B cell (primary cell): ENCODE results near the gene OSBPL1A. TPM values are rescaled to one million over a fixed set of nuclear protein-coding genes. Genes with fewer than 3 reads are reported as not detected.

Source experiments
- ATAC-seq: fragments of 200-7000 bp; cut with Tn5 transposase; one replicate; pipeline ENCODE4 v1.10.0; 2021; ENCODE audit warnings: low read depth, mild to moderate bottlenecking, moderate number of reproducible peaks, moderate library complexity
- CTCF ChIA-PET: fragments of 350-600 bp; sonication (Branson Sonifier 250); formaldehyde crosslinking; loops from one replicate; lab custom pipeline; 2021; ENCODE audit warnings: antibody characterized with exemption, inconsistent platforms; lab: Charles Lee
- POLR2A ChIA-PET: fragments of 350-600 bp; sonication (Branson Sonifier 250); formaldehyde crosslinking; loops from one replicate; lab custom pipeline; 2021; ENCODE audit warnings: antibody characterized with exemption; lab: Charles Lee
- DNase-seq: peaks from one replicate; pipeline ENCODE4 v3.0.0; 2013
- H2AFZ ChIP-seq: 2 replicates; pipeline ENCODE4 v1.6.1; 2012; ENCODE audit warnings: mild to moderate bottlenecking, low read depth, low read length; ENCODE audit not compliant: insufficient read depth, poor library complexity, severe bottlenecking
- H3K27ac ChIP-seq, 2 donors: 1 replicate in 1 of 2; 2 replicates in 1 of 2; pipeline ENCODE4 v1.5.1; 2012 to 2013; ENCODE audit warnings: low read length in 2 of 2, mild to moderate bottlenecking in 2 of 2, moderate library complexity in 1 of 2
- H3K27me3 ChIP-seq, 4 experiments: fragments of 200-600 bp in 1 of 4; sonication (generic) in 1 of 4; replicated peaks in 1 of 4; 1 replicate in 2 of 4; 2 replicates in 2 of 4; pipeline versions ENCODE4 v1.6.1 to v1.7.0; 2013 to 2016; ENCODE audit warnings: low read length in 3 of 4, mild to moderate bottlenecking in 2 of 4, mixed read lengths in 1 of 4, moderate library complexity in 1 of 4; ENCODE audit not compliant: insufficient read depth in 4 of 4, control insufficient read depth in 3 of 4; ENCODE audit errors: control extremely low read depth in 1 of 4
- H3K36me3 ChIP-seq, 2 experiments: replicated peaks in 1 of 2; 1 replicate in 1 of 2; 2 replicates in 1 of 2; pipeline versions ENCODE4 v1.6.1 to v1.7.1; 2013; ENCODE audit warnings: low read length in 1 of 2; ENCODE audit not compliant: insufficient read depth in 2 of 2, control insufficient read depth in 1 of 2; ENCODE audit errors: control extremely low read depth in 1 of 2, extremely low read depth in 1 of 2
- H3K4me1 ChIP-seq, 2 donors: fragments of 200-600 bp in 1 of 2; sonication (generic) in 1 of 2; 1 replicate in 1 of 2; 2 replicates in 1 of 2; pipeline versions ENCODE4 v1.5.1 to v1.6.1; 2013 to 2017; ENCODE audit warnings: low read length in 2 of 2; ENCODE audit not compliant: control insufficient read depth in 2 of 2, insufficient read depth in 2 of 2
- H3K4me2 ChIP-seq: replicated peaks from 2 replicates; pipeline ENCODE3; 2012; ENCODE audit warnings: mild to moderate bottlenecking, low read depth, low read length; ENCODE audit not compliant: poor library complexity, severe bottlenecking
- H3K4me3 ChIP-seq, 5 experiments: fragments of 200-600 bp in 1 of 5; sonication (generic) in 1 of 5; 1 replicate in 3 of 5; 2 replicates in 2 of 5; pipeline versions ENCODE4 v1.5.1 to v1.7.0; 2011 to 2016; ENCODE audit warnings: low read length in 4 of 5, mild to moderate bottlenecking in 4 of 5, low read depth in 2 of 5, control low read depth in 1 of 5, moderate library complexity in 1 of 5; ENCODE audit not compliant: insufficient read depth in 1 of 5; ENCODE audit errors: control extremely low read depth in 1 of 5, extremely low read depth in 1 of 5
- H3K79me2 ChIP-seq: fragments of 200-600 bp; sonication (generic); one replicate; pipeline ENCODE4 v1.6.0; 2016; ENCODE audit warnings: low read length; ENCODE audit not compliant: control insufficient read depth, insufficient read depth
- H3K9ac ChIP-seq: fragments of 200-600 bp; sonication (generic); 2 replicates; pipeline ENCODE4 v1.6.1; 2017; ENCODE audit warnings: mild to moderate bottlenecking, low read length, moderate library complexity
- H3K9me3 ChIP-seq, 3 donors: one replicate each; pipeline versions ENCODE4 v1.6.1 to v1.7.1; 2013; ENCODE audit warnings: low read length in 2 of 3; ENCODE audit not compliant: control insufficient read depth in 2 of 3, insufficient read depth in 1 of 3; ENCODE audit errors: control extremely low read depth in 1 of 3
- H4K20me1 ChIP-seq: 2 replicates; pipeline ENCODE4 v1.6.0; 2012; ENCODE audit warnings: mild to moderate bottlenecking, low read length; ENCODE audit not compliant: insufficient read depth, control insufficient read depth, poor library complexity, severe bottlenecking
- H3K27ac Mint-ChIP-seq: one replicate; pipeline ENCODE4 v1.8.0; 2021; ENCODE audit warnings: mixed read lengths
- H3K27me3 Mint-ChIP-seq: one replicate; pipeline ENCODE4 v1.8.0; 2021; ENCODE audit warnings: mixed read lengths
- H3K4me1 Mint-ChIP-seq: one replicate; pipeline ENCODE4 v1.8.0; 2021; ENCODE audit warnings: mixed read lengths
- H3K4me3 Mint-ChIP-seq: one replicate; pipeline ENCODE4 v1.8.0; 2021; ENCODE audit warnings: mixed read lengths
- H3K9me3 Mint-ChIP-seq: one replicate; pipeline ENCODE4 v1.8.0; 2022; ENCODE audit warnings: mixed read lengths; ENCODE audit not compliant: insufficient read depth
- EZH2 ChIP-seq: IDR thresholded peaks from 2 replicates; pipeline ENCODE4 v1.6.1; 2012; ENCODE audit warnings: borderline replicate concordance, low read depth, mild to moderate bottlenecking, moderate library complexity, low read length; ENCODE audit not compliant: insufficient read depth, poor library complexity, severe bottlenecking
- WGBS: methylation state at CpG from one replicate; pipeline ENCODE4 v1.1.5; 2013; ENCODE audit warnings: missing lambda C conversion rate; ENCODE audit not compliant: insufficient coverage; 5-methylcytosine and 5-hydroxymethylcytosine counted together
- intact Hi-C: fragments of 100-400 bp; cut with micrococcal nuclease; formaldehyde crosslinking; loops from one replicate; pipeline ENCODE4 v1.10.0; 2022
- polyA plus RNA-seq: library from polyadenylated mRNA; depleted of rRNA; stranded (reverse); fragments of >200 nt; gene quantifications from 2 replicates; pipeline ENCODE4 v1.2.3, GENCODE V29; 2012
- total RNA-seq, 2 donors: library from RNA; stranded (reverse); fragments of 120-200 nt in 1 of 2; gene quantifications; 1 replicate in 1 of 2; 2 replicates in 1 of 2; pipeline versions ENCODE4 v1.2.3 to v1.2.4, GENCODE V29; 2013 to 2022
- TF ChIP-seq, protein P1 (sequence below): fragments of 200-600 bp; IDR thresholded peaks from one replicate; pipeline ENCODE4 v1.8.0; 2022; ENCODE audit warnings: antibody characterized with exemption, mild to moderate bottlenecking

OSBPL1A gene
- total and polyA plus RNA-seq, 2 donors (not counting 1 experiment from before 2014, with no cell fraction given): 0.57 to 0.86 TPM

DNA sequence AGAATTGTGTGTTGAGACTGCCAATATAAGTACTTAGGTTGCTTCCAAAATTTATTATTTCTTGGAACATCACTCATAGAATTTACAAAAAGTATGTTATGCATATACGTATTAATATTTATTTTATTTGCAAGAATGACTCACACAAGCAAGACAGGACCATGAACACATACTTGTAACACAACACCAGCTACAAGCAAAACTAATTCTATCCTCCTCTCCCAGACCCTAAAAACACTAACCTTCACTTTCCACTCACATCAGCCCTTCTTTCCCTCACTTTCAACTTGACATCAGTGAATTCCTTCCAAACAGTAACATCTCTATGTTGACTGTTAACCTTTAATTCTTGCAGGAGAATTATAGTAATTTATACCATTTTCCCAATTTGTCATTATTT lies 24.3 kb downstream of the OSBPL1A start:
- no peaks in the 10 kb centered on the region for H3K27me3 ChIP-seq
- intact Hi-C loops: no loop called here
- H3K27ac ChIP-seq: no peak overlapping the region
- H3K9me3 Mint-ChIP-seq: no peaks in the 10 kb centered on the region
- H3K4me1 Mint-ChIP-seq: no peaks in the 10 kb centered on the region
- ChIA-PET CTCF (no interaction called here), POLR2A (no interaction called here)
- no peaks in the 10 kb centered on the region for H3K36me3 ChIP-seq
- no peak overlapping the region for H3K4me2 ChIP-seq
- no peak overlapping the region for H3K9ac ChIP-seq
- no peak overlapping the region for H3K4me3 ChIP-seq
- no peaks in the 10 kb centered on the region for H3K4me1 ChIP-seq
- WGBS: no CpG with 5 or more reads among the region's 1 CpG
- H3K79me2 ChIP-seq: no peaks in the 10 kb centered on the region
- TF ChIP-seq, protein P1, sequence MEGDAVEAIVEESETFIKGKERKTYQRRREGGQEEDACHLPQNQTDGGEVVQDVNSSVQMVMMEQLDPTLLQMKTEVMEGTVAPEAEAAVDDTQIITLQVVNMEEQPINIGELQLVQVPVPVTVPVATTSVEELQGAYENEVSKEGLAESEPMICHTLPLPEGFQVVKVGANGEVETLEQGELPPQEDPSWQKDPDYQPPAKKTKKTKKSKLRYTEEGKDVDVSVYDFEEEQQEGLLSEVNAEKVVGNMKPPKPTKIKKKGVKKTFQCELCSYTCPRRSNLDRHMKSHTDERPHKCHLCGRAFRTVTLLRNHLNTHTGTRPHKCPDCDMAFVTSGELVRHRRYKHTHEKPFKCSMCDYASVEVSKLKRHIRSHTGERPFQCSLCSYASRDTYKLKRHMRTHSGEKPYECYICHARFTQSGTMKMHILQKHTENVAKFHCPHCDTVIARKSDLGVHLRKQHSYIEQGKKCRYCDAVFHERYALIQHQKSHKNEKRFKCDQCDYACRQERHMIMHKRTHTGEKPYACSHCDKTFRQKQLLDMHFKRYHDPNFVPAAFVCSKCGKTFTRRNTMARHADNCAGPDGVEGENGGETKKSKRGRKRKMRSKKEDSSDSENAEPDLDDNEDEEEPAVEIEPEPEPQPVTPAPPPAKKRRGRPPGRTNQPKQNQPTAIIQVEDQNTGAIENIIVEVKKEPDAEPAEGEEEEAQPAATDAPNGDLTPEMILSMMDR: no peak
- no peak for TF ChIP-seq EZH2
- H3K27me3 Mint-ChIP-seq: peaks cover 10% of the 10 kb centered on the region
- no peak overlapping the region for H2AFZ ChIP-seq
- H3K4me3 Mint-ChIP-seq: no peak overlapping the region
- DNase-seq (no peak), ATAC-seq (no peak)
- no peak overlapping the region for H3K27ac Mint-ChIP-seq
- H3K9me3 ChIP-seq: no peaks in the 10 kb centered on the region
- H4K20me1 ChIP-seq: no peaks in the 10 kb centered on the region

DNA sequence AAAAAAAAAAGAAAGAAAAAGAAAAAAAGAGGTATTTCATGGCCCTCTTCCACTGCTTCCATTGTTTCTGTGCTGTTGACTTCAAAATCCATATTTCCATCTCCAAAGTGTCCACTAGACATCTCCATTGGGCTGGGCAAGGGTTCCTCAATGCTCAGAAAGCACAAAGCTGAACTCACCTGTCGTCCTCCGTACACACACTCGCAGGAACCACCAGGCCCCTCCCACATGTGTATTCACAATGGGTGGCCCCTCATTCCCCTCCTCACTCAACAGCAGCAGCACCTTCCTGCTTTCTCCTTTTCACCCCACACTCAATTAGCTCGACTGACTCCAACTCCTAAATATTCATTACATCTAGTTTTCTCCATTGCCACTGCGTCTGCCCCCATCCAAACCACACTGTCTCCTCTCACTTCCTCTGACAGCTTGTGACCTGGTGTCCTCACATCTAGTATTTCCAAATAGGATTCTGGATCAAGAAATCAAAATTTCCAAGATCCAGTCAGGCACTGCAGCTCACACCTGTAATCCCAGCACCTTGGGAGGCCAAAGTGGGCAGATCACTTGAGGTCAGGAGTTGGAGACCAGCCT lies 25.2 kb downstream of the OSBPL1A start:
- Histone ChIP-seq H3K36me3 (no peaks in the 10 kb centered on the region), H3K4me2 (no peak overlapping the region), H3K27ac (no peak overlapping the region), H2AFZ (no peak overlapping the region), H4K20me1 (no peaks in the 10 kb centered on the region), H3K4me1 (no peaks in the 10 kb centered on the region), H3K9ac (no peak overlapping the region), H3K27me3 (no peaks in the 10 kb centered on the region), H3K4me3 (no peak overlapping the region), H3K79me2 (no peaks in the 10 kb centered on the region), H3K9me3 (no peaks in the 10 kb centered on the region)
- no peak overlapping the region for H3K4me3 Mint-ChIP-seq
- POLR2A ChIA-PET: no interaction called here
- no peaks in the 10 kb centered on the region for H3K4me1 Mint-ChIP-seq
- ATAC-seq (no peak), DNase-seq (no peak)
- intact Hi-C loops: no loop called here
- H3K9me3 Mint-ChIP-seq: no peaks in the 10 kb centered on the region
- TF ChIP-seq EZH2: no peak
- TF ChIP-seq, protein P1: no peak
- peaks cover 10% of the 10 kb centered on the region for H3K27me3 Mint-ChIP-seq
- WGBS: 90% methylated on average over 5 of the region's 5 CpGs
- CTCF ChIA-PET: interaction anchor here (1.9 kb wide), 1 partner anchor 12 kb away, joined by 4 read pairs; no protein-coding TSS in a partner anchor
- no peak overlapping the region for H3K27ac Mint-ChIP-seq
